ENCODE measurements around the gene KATNB1. TPM values are rescaled to one million over a fixed set of nuclear protein-coding genes. Genes with fewer than 3 reads are reported as not detected.

KATNB1 gene
- total RNA-seq, 2 experiments from 2014 or later: 37.4 to 43.5 TPM

DNA sequence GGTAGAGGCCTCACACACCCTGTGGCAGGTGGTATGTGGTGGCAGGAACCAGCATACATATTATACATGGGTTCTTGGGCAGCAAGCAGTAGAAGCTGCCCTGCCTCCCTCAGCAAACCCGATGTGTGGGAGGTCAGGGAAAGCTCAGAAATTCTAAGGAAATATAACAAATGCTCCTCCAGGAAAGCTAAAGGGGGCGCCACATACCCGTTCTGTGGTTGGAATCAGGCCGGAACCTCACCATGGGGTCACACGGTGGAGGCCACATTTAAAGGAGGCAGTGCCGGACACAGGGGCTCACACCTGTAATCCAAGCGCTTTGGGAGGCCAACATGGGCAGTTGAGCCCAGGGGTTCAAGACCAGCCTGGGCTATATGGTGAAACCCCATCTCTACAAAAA lies 12.4 kb upstream of the KATNB1 start:
- no peak overlapping the region for H3K4me2 ChIP-seq (ENCODE audit: low read length)
- intact Hi-C loops (cut with micrococcal nuclease; ENCODE audit: unreplicated experiment): loop anchor here (5.0 kb wide), 2 partner anchors 121 to 146 kb away; no protein-coding TSS in a partner anchor
- DNase-seq (ENCODE audit: low spot score): no peak
- no peaks in the 10 kb centered on the region for H3K4me1 ChIP-seq (ENCODE audit: insufficient read depth, low read length, poor library complexity, severe bottlenecking)
- ChIA-PET POLR2A (no interaction called here), CTCF (ENCODE audit: unreplicated experiment) (no interaction called here)
- no peak for TF ChIP-seq EZH2phosphoT487 (IDR thresholded peaks at IDR 0.05; ENCODE audit: borderline replicate concordance, low read depth, low read length)
- TF ChIP-seq, protein P1, sequence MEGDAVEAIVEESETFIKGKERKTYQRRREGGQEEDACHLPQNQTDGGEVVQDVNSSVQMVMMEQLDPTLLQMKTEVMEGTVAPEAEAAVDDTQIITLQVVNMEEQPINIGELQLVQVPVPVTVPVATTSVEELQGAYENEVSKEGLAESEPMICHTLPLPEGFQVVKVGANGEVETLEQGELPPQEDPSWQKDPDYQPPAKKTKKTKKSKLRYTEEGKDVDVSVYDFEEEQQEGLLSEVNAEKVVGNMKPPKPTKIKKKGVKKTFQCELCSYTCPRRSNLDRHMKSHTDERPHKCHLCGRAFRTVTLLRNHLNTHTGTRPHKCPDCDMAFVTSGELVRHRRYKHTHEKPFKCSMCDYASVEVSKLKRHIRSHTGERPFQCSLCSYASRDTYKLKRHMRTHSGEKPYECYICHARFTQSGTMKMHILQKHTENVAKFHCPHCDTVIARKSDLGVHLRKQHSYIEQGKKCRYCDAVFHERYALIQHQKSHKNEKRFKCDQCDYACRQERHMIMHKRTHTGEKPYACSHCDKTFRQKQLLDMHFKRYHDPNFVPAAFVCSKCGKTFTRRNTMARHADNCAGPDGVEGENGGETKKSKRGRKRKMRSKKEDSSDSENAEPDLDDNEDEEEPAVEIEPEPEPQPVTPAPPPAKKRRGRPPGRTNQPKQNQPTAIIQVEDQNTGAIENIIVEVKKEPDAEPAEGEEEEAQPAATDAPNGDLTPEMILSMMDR (conservative IDR thresholded peaks at IDR 0.05; ENCODE audit: low read length): 0 out of 2 replicates have a peak, but pooled peaks have one; percentile 14
- no peaks in the 10 kb centered on the region for H4K20me1 ChIP-seq (ENCODE audit: insufficient read depth, low read length)
- no peaks in the 10 kb centered on the region for H3K79me2 ChIP-seq (ENCODE audit: insufficient read depth, low read depth, low read length)
- no peak overlapping the region for H3K4me3 ChIP-seq (ENCODE audit: low read depth, low read length, poor library complexity, severe bottlenecking)
- H3K27ac ChIP-seq (ENCODE audit: low read depth, low read length, poor library complexity, severe bottlenecking): no peak overlapping the region
- no peaks in the 10 kb centered on the region for H3K9me3 ChIP-seq (ENCODE audit: low read length)
- H3K9me2 ChIP-seq (ENCODE audit: insufficient read depth, low read length): no peaks in the 10 kb centered on the region
- H2AFZ ChIP-seq (ENCODE audit: low read length): no peak overlapping the region
- BruUV-seq (replicated peaks): no TSS peak
- H3K36me3 ChIP-seq (ENCODE audit: insufficient read depth, low read length): no peaks in the 10 kb centered on the region

DNA sequence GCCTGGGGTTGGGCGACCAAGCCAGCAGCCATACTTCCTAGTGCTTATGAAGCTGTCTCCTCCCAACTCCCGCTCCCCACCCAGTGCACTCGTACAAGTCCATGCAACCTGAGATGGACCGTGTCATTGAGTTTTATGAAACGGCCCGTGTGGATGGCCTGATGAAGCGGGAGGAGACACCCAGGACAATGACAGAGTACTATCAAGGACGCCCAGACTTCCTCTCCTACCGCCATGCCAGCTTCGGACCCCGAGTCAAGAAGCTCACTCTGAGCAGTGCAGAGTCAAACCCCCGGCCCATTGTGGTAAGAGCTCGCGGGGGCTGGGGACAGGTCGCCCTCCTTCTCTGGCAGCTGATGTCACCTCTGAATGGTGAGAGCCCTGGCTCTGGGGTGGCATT lies 11.0 kb upstream of the KATNB1 start:
- no peak for TF ChIP-seq EZH2phosphoT487 (IDR thresholded peaks at IDR 0.05; ENCODE audit: borderline replicate concordance, low read depth, low read length)
- BruUV-seq (replicated peaks): no TSS peak
- H2AFZ ChIP-seq (ENCODE audit: low read length): no peak overlapping the region
- no peak overlapping the region for H3K4me3 ChIP-seq (ENCODE audit: low read depth, low read length, poor library complexity, severe bottlenecking)
- no peak overlapping the region for H3K27ac ChIP-seq (ENCODE audit: low read depth, low read length, poor library complexity, severe bottlenecking)
- ChIA-PET POLR2A (interaction anchor here (0.6 to 1.0 kb wide), 2 partner anchors 79 to 1302 kb away, joined by 3 to 5 read pairs; no protein-coding TSS in a partner anchor), CTCF (ENCODE audit: unreplicated experiment) (no interaction called here)
- intact Hi-C loops (cut with micrococcal nuclease; ENCODE audit: unreplicated experiment): loop anchor here (5.0 kb wide), 2 partner anchors 122 to 147 kb away; no protein-coding TSS in a partner anchor
- H3K9me3 ChIP-seq (ENCODE audit: low read length): no peaks in the 10 kb centered on the region
- no peaks in the 10 kb centered on the region for H3K9me2 ChIP-seq (ENCODE audit: insufficient read depth, low read length)
- H4K20me1 ChIP-seq (ENCODE audit: insufficient read depth, low read length): no peaks in the 10 kb centered on the region
- H3K4me2 ChIP-seq (ENCODE audit: low read length): no peak overlapping the region
- DNase-seq (ENCODE audit: low spot score): no peak
- no peaks in the 10 kb centered on the region for H3K79me2 ChIP-seq (ENCODE audit: insufficient read depth, low read depth, low read length)
- H3K36me3 ChIP-seq (ENCODE audit: insufficient read depth, low read length): no peaks in the 10 kb centered on the region
- H3K4me1 ChIP-seq (ENCODE audit: insufficient read depth, low read length, poor library complexity, severe bottlenecking): no peaks in the 10 kb centered on the region

DNA sequence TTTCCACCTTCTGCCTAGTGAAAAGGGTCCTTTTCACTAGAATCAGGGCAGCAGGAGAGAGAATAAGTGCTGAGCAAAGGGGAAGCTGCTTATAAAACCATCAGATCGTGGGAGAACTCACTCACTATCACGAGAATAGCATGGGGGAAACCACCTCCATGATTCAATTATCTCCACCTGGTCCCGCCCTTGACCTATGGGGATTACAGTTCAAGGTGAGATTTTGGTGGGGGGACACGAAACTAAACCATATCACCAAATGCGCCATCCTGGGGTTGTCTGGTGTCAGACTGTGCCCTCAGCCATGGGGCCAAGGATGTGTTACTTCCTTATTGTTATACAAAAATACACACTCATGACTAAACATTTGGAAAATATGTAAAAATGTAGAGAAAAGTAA lies 10.4 kb upstream of the KATNB1 start:
- Histone ChIP-seq H3K4me2 (ENCODE audit: low read length) (no peak overlapping the region), H3K9me2 (ENCODE audit: insufficient read depth, low read length) (no peaks in the 10 kb centered on the region), H3K36me3 (ENCODE audit: insufficient read depth, low read length) (no peaks in the 10 kb centered on the region), H3K9me3 (ENCODE audit: low read length) (no peaks in the 10 kb centered on the region), H2AFZ (ENCODE audit: low read length) (no peak overlapping the region), H3K79me2 (ENCODE audit: insufficient read depth, low read depth, low read length) (no peaks in the 10 kb centered on the region), H4K20me1 (ENCODE audit: insufficient read depth, low read length) (no peaks in the 10 kb centered on the region), H3K27ac (ENCODE audit: low read depth, low read length, poor library complexity, severe bottlenecking) (no peak overlapping the region), H3K4me3 (ENCODE audit: low read depth, low read length, poor library complexity, severe bottlenecking) (no peak overlapping the region), H3K4me1 (ENCODE audit: insufficient read depth, low read length, poor library complexity, severe bottlenecking) (no peaks in the 10 kb centered on the region)
- TF ChIP-seq EZH2phosphoT487 (IDR thresholded peaks at IDR 0.05; ENCODE audit: borderline replicate concordance, low read depth, low read length): no peak
- TF ChIP-seq, protein P1 (conservative IDR thresholded peaks at IDR 0.05; ENCODE audit: low read length): no peak
- CTCF ChIA-PET (ENCODE audit: unreplicated experiment): no interaction called here
- BruUV-seq (replicated peaks): no TSS peak
- DNase-seq (ENCODE audit: low spot score): no peak
- POLR2A ChIA-PET: interaction anchor here (0.6 to 1.0 kb wide), 3 partner anchors 20 to 1302 kb away, joined by 3 to 5 read pairs (median 3); no protein-coding TSS in a partner anchor
- intact Hi-C loops (cut with micrococcal nuclease; ENCODE audit: unreplicated experiment): no loop called here

Data from OCI-LY7 (cell line).